ENCODE measurements around the gene CNOT6. TPM values are rescaled to one million over a fixed set of nuclear protein-coding genes. Genes with fewer than 3 reads are reported as not detected.

The CNOT6 gene
- total RNA-seq, 1 donor from 2014 or later = 17.7 TPM

DNA sequence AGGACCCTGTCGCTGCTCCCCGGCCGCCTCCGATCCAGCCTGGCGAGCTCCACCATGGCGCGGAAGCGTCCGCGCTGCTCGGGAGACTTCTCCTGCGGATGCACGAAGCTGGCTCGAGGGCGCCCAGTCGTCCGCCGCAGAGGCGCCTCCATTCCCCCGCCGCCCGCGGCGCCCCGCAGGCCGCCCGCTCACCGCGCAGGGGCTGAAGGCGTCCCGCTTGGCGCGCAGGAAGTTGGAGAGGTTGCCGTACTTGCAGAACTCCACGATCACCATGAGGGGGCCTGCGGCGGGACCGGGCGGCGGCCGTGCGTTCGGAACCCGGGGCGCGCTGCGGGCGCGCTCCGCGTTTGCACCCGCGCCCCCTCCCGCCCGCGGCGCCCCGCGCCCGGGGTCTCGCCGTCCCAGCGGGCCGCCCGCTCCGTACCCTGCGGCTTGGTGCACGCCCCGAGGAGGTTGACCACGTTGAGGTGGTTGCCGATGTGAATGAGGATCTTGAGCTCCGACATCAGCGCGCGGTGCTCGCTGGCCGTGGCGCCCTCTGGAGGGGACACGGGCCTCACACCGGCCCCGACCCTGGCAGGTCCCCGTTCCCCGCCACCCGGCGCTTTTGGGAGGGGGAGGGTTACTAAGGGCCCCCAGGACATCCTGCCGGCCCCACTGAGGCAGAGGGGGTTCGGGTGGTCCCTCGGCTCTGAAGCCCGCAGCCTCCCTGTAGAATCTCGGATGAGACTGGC is 124.8 kb downstream of the CNOT6 start:
- DNase-seq (ENCODE audit: low read depth in 2 of 2) = no peak

DNA sequence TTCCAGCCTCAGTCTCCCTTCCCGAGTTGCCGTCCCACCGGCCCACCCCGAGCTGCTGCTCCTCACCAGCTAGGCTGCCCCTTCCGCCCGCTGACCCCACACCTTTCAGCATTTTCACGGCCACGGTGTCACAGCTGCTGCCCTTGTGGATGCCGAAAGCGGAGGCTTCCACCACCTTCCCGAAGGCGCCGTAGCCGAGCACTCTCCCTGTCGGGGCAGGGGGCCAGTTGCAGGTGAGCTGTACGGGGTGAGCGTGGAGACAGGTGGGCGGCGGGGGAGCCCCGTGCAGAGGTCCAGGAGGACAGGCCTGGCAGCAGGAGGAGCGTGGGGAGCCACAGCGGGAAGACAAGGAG is 125.4 kb downstream of the CNOT6 start:
- DNase-seq (ENCODE audit: low read depth in 2 of 2) = no peak

DNA sequence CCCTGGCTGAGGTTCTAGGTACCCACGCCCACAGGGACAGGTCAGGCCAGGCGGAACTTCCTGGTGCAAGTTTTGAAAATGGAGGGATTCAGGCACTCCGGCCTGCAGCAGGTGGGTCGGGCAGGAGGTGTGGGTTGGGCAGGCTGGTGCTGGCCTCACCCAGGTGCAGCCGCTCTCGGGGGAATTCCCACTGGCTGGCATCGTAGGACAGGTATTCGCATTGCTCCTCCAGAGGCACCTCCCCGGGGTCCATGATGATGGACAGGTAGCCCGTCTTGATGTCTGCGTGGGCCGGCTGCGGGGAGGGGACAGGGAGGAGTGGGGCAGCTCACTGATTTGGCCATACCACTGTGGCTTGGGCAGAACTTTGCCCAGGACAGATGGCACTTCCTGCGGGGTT is 125.8 kb downstream of the CNOT6 start:
- no peak for DNase-seq (ENCODE audit: low read depth in 2 of 2)

DNA sequence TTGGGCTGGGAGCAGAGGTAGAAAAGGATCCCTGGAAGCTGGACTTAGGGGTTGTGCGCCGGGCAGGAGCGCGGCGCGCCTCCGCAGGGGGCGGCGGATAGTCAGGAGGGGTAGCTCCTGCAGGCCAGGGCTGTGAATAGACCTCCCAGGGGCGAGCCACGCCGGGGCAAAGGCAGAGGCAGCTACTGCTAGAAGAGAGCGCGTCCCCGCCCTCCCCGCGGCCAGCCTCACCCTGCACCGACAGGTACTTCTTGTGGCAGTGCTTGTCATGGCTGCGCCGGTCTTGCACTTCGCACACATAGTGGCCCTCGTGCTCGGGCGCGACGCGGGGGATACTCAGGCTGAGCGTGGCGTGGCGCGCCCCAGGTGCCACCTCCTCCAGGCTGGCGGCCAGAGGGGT is 127.1 kb downstream of the CNOT6 start:
- DNase-seq (ENCODE audit: low read depth in 2 of 2) = no peak

DNA sequence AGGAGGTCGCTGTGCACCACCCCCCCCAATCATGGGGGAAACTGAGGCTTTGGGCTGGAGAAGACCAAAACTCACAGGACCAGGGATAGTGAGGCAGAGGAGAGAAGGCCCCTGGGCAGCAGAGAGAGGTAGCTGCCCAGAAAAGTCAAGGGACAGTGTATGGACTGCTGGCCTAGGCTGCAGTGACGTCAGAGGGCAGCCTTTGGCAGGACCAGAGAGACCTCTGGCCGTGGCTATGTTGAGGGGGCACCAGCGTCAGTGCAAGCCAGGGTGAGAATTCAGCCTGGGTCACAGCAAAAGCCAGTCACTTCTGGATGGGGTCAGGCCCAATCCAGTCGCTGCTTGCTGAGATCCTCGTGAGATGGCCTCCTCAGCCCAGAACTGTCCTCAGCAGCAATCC is 128.7 kb downstream of the CNOT6 start:
- no peak for DNase-seq (ENCODE audit: low read depth in 2 of 2)

DNA sequence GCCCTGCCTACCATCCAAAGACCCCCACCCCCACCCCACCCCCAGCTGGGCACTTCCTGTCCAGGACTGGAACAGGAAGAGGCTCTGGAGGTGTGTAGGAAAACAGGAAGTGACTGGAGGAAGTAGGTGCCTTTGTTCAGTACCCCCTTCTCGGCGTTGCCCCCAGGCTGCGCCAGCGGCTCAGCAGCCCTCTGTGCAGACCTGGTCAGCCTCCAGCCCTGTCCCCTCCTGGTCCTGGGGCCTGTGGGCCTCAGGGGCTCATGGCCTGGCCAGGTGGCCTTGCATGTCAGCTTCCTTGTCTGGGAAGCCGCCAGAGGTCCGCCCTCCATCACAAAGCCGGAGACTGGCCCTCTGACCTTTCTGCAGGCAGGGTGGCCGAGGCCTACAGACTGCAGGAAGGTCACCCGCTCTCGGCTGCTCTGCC is 129.2 kb downstream of the CNOT6 start:
- peak; percentile 50 to 88 for DNase-seq (ENCODE audit: low read depth in 2 of 2)

DNA sequence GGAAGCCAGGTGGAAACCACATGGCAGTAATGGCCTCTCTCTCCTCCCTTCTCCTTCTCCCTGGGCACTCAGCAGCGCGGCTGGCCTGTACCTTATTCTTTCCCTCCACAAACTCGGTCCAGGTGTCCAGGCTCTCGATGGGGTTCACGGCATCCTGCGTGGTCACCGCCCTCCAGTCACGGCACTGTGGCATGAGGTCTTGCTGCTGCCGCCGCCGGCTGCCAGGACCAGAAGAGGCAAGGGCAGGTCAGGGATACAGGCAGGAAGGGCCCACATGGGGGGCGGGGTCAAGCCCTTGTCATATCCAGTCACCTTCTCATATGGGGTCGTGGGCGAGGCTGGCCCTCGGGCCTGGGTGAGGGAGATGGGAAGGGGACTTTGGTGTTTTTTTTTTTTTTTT is 129.7 kb downstream of the CNOT6 start:
- no peak for DNase-seq (ENCODE audit: low read depth in 2 of 2)

DNA sequence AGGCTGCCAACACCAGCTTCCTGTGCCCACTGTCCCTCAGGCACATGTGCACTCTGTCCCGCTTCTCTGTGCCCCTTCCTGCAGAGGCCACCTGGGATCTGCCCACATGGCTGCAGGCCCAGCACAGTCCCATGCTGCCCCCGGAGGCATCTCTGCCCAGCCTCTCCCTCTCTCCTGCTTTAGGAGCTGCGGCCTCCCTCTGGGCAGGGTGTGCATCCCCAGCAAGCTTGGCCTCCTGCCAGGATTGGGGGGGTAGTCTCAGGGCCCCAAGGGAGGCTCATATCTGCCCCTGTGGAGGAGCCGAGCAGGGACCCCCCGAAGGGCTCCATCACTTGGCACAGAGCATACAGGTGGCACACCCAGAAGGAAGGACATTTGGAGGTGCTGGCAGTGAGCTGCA is 130.4 kb downstream of the CNOT6 start:
- no peak for DNase-seq (ENCODE audit: low read depth in 2 of 2)

DNA sequence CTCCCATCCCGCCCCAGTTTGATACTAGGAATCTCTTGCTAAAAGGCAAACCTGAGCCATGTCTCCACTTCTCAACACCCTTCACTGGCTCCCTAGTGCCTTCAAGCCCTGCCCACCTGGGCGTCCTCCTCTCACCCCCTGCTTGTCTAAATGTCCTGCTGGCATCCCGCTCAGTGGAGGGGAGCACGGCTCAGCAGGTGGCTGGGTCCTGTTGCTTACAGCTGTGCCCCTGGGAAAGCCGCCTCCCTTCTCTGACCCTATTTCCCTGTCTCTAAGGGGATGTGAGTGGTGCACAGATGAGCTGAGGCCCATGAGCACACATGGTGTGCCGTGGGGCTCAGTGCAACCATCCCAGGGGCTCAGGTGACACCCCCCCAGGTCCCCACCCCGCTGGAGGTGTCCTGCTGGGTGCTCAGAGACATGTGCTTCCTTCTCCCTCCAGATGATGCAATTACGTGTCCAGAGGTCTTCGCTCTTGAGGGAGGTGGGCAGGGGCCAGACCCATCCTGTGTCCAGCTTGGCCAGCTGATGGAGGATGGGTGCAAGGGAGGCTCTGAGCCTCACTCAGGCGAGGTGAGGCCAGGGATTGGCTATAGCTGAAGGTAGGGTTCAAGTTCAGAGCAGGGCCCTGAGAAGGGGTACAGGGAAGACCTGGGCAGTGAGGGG is 131.1 kb downstream of the CNOT6 start:
- DNase-seq (ENCODE audit: low read depth in 2 of 2) = no peak

DNA sequence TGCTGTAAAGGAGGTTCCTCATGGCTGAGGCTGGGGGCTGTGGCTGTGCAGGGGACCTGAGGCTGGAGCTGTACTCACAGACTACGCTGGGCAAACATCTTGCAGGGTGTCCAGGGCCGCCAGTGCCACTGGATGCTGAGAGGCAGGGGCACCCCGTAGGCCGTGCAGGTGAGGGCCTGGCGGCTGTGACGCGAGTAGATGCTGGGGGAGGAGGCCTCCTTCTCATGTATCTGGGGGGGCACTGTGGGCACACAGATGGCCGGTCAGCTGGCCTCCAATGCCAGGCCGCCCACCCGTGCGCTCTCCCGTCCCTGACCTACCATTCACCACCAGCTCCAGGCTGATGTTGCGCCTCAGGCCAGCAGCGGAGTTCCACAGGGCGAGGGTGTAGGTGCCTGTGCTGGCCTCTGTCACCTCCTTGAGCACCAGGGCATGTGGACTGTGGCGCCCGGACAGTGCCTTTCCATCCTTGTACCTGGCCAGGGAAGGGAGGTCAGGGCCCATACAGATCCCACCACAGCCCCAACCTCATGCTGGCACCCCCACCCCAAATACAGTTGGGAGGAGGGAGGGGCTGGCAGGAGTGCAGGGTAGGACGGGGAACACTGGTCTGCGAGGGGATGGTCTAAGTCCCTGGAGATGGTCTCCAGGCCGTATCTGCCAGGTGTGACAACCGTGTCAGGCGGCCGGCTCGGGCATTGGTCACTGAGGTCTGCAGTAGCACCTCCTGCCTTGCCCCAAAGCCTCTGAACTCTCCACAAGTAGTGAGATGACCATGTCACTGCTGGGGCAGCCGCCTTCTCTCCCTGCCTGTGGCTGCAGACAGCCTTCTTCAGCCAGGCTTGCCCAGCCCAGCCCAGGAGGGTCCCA is 131.8 kb downstream of the CNOT6 start:
- DNase-seq (ENCODE audit: low read depth in 2 of 2) = no peak

DNA sequence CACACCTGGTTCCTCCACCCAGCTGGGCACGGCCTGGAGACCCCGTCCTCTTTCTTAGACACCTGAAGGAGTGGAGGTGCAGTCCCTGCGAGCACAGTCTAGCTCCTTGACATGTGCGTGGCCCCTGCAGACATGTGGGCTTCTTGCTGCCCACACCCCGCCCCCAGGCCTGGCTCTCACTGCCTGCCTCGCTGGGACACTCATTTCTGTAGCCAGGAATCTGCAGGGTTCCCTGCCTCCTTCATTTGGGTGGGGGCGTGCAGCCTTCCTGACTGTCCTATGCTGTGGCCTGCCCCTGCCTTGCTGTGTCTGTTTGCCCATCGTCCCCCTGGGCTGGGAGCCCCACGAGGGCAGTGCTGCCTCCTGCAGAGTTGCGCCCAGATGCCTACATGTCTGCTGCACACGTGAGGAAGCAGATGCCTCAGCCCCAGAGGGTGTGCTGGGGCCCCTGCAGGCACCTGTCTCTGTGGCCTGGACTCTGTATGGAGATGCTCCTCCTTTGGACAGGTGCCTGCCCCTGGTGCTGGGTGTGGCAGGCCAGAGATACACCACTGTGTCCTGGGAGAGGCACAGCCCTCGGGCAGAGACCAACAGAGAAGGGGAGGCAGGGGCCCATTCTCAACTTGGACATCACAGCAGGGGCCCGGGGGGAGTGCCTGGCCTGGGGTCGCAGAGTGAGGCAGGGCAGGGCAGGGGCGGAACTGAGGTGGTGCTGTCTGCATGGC is 132.6 kb downstream of the CNOT6 start:
- no peak for DNase-seq (ENCODE audit: low read depth in 2 of 2)

DNA sequence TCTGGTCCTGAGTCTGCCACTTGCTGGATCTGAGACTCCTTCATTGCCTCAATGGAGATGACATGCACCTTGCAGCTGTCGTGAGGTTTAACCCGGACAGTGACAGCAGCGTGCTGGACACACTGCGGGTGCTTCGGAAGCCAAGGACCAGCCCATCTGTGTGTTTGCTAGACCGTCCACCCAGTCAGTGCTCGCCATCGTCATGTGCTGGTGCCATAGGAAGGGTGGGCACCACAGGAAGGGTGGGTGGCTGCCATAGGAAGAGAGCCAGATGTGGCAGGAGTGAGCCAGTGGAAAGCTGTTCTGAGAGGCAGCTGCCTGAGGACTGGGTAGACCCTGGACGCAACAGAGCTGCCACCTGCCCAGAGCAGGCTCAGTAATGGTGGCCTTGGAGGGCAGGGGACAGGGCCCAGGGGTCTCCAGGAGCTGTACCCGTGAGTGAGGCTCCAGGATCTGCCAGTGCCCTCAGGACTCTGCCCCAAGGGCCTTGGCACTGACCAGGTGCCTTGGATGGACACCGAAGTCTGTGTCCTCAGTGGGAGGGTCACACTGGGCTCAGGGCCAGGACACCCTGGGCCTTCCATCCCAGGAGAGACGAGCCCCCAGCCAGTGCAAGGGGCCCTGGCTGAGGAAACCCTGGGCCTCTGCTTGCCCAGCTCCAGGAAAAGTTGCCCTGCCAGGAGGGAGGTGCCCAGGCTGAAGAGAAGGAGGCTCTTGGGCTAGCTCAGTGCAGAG is 133.4 kb downstream of the CNOT6 start:
- DNase-seq (ENCODE audit: low read depth in 2 of 2) = no peak

Other genes with a start within 250 kb of the CNOT6 start
- gene MAPK9, start 202.3 kb upstream of the CNOT6 start, total RNA-seq = 16.6 and 23.1 TPM in 2 replicates
- gene GFPT2, start 141.0 kb upstream of the CNOT6 start, total RNA-seq = 0.13 and 0.38 TPM in 2 replicates
- gene SCGB3A1, start 97.1 kb downstream of the CNOT6 start, total RNA-seq = 1.5 TPM in 2 replicates
- 236 and 480 TPM in 2 replicates for gene FLT4, start 155.2 kb downstream of the CNOT6 start, total RNA-seq
- gene OR2Y1, start 245.7 kb downstream of the CNOT6 start, total RNA-seq = not detected in 2 replicates